H1 (cell line): ENCODE measurements around the gene NLRP11. TPM values are rescaled to one million over a fixed set of nuclear protein-coding genes. Genes with fewer than 3 reads are reported as not detected.

Source experiments
- CTCF ChIA-PET: fragments of 300-600 bp; sonication (Branson Sonifier 250); formaldehyde crosslinking; loops from one replicate; lab custom pipeline; 2021; ENCODE audit not compliant: partially characterized antibody; lab: Charles Lee
- POLR2A ChIA-PET: fragments of 300-600 bp; sonication (Branson Sonifier 250); formaldehyde crosslinking; loops from one replicate; lab custom pipeline; 2021; ENCODE audit warnings: inconsistent platforms; ENCODE audit not compliant: partially characterized antibody; lab: Charles Lee
- DNase-seq, 2 experiments: peaks; one replicate each; pipeline versions ENCODE4 v3.0.0 to v3.0.0-alpha.2; 2010 to 2022; ENCODE audit warnings: low spot score in 2 of 2, low read depth in 1 of 2, mixed read lengths in 1 of 2
- FAIRE-seq: peaks from 2 replicates; lab custom pipeline; 2011; peaks lifted over from hg19 to GRCh38; lab: Jason Lieb, UNC
- H2AFZ ChIP-seq: 2 replicates; pipeline ENCODE4 v1.8.1; 2012; ENCODE audit warnings: low read length, inconsistent platforms
- H2AK5ac ChIP-seq: 2 replicates; pipeline ENCODE4 v1.6.1; 2013; ENCODE audit warnings: low read depth, low read length
- H2BK120ac ChIP-seq: replicated peaks from 2 replicates; pipeline ENCODE3; 2013; ENCODE audit warnings: low read depth, low read length, inconsistent platforms
- H2BK12ac ChIP-seq: 2 replicates; pipeline ENCODE4 v1.6.1; 2013; ENCODE audit warnings: low read depth, low read length
- H2BK15ac ChIP-seq: 2 replicates; pipeline ENCODE4 v1.6.1; 2013; ENCODE audit warnings: low read length
- H2BK20ac ChIP-seq: 2 replicates; pipeline ENCODE4 v1.6.1; 2013; ENCODE audit warnings: low read length
- H2BK5ac ChIP-seq: 2 replicates; pipeline ENCODE4 v1.6.1; 2013; ENCODE audit warnings: low read depth, low read length
- H3K14ac ChIP-seq: 2 replicates; pipeline ENCODE4 v1.6.1; 2013; ENCODE audit warnings: inconsistent platforms; ENCODE audit not compliant: insufficient read length
- H3K18ac ChIP-seq: 2 replicates; pipeline ENCODE4 v1.6.1; 2013; ENCODE audit warnings: low read length; ENCODE audit errors: extremely low read depth
- H3K23ac ChIP-seq: 2 replicates; pipeline ENCODE4 v1.6.1; 2013; ENCODE audit warnings: inconsistent platforms; ENCODE audit not compliant: insufficient read length
- H3K23me2 ChIP-seq: 2 replicates; pipeline ENCODE4 v1.6.1; 2013; ENCODE audit warnings: low read depth, low read length
- H3K27ac ChIP-seq: 2 replicates; pipeline ENCODE4 v1.6.1; 2011; ENCODE audit warnings: low read depth, low read length, inconsistent platforms
- H3K27me3 ChIP-seq, 4 experiments: replicated peaks in 1 of 4; 1 replicate in 1 of 4; 2 replicates in 3 of 4; pipeline versions ENCODE4 v1.6.1 to v1.8.1; 2011 to 2013; ENCODE audit warnings: low read length in 3 of 4, mild to moderate bottlenecking in 3 of 4, inconsistent platforms in 2 of 4, mixed read lengths in 2 of 4, moderate library complexity in 1 of 4; ENCODE audit not compliant: control insufficient read depth in 3 of 4, insufficient read depth in 3 of 4; ENCODE audit errors: extremely low read depth in 1 of 4
- H3K36me3 ChIP-seq, 4 experiments: 2 replicates each; pipeline versions ENCODE4 v1.6.1 to v1.8.1; 2011 to 2013; ENCODE audit warnings: mild to moderate bottlenecking in 4 of 4, low read length in 3 of 4, moderate library complexity in 2 of 4, control low read depth in 1 of 4, inconsistent platforms in 1 of 4; ENCODE audit not compliant: insufficient read depth in 4 of 4, control insufficient read depth in 2 of 4
- H3K4ac ChIP-seq: replicated peaks from 2 replicates; pipeline ENCODE3; 2013; ENCODE audit warnings: low read length, low read depth, mixed read lengths, inconsistent platforms; ENCODE audit not compliant: insufficient read length
- H3K4me1 ChIP-seq, 4 experiments: replicated peaks in 1 of 4; 1 replicate in 1 of 4; 2 replicates in 3 of 4; pipeline versions ENCODE4 v1.6.1 to v1.8.1; 2011 to 2013; ENCODE audit warnings: low read length in 3 of 4, inconsistent platforms in 2 of 4, mixed read lengths in 1 of 4; ENCODE audit not compliant: insufficient read depth in 4 of 4, control insufficient read depth in 3 of 4
- H3K4me2 ChIP-seq, 2 experiments: 2 replicates each; pipeline versions ENCODE4 v1.6.1 to v1.8.1; 2011 to 2013; ENCODE audit warnings: low read depth in 2 of 2, low read length in 2 of 2, control low read depth in 1 of 2, inconsistent platforms in 1 of 2, mild to moderate bottlenecking in 1 of 2; ENCODE audit not compliant: insufficient read depth in 1 of 2
- H3K4me3 ChIP-seq, 4 experiments: fragments of 200-600, 300-600 bp in 1 of 4; sonication (generic), shearing (Covaris generic), sonication (Bioruptor Twin) in 1 of 4; 2 replicates each; pipeline versions ENCODE4 v1.5.1 to v1.8.1; 2011 to 2016; ENCODE audit warnings: low read length in 4 of 4, low read depth in 3 of 4, control low read depth in 2 of 4, inconsistent platforms in 2 of 4, mild to moderate bottlenecking in 2 of 4, mixed read lengths in 1 of 4, moderate library complexity in 1 of 4; ENCODE audit not compliant: insufficient read depth in 2 of 4; ENCODE audit errors: extremely low read depth in 1 of 4
- H3K56ac ChIP-seq: replicated peaks from 2 replicates; pipeline ENCODE3; 2013; ENCODE audit warnings: low read depth, mild to moderate bottlenecking, mixed read lengths, low read length, inconsistent platforms; ENCODE audit not compliant: insufficient read length
- H3K79me1 ChIP-seq: 2 replicates; pipeline ENCODE4 v1.6.1; 2013; ENCODE audit warnings: low read depth, low read length, control low read depth
- H3K79me2 ChIP-seq, 2 experiments: 2 replicates each; pipeline versions ENCODE4 v1.6.1 to v1.8.1; 2012 to 2013; ENCODE audit warnings: low read length in 2 of 2, mild to moderate bottlenecking in 2 of 2, inconsistent platforms in 1 of 2; ENCODE audit not compliant: insufficient read depth in 2 of 2, control insufficient read depth in 1 of 2
- H3K9ac ChIP-seq, 4 experiments: replicated peaks in 1 of 4; 1 replicate in 1 of 4; 2 replicates in 3 of 4; pipeline versions ENCODE4 v1.6.1 to v1.8.1; 2011 to 2013; ENCODE audit warnings: low read depth in 3 of 4, low read length in 3 of 4, control low read depth in 2 of 4, mild to moderate bottlenecking in 2 of 4, moderate library complexity in 2 of 4, inconsistent platforms in 1 of 4; ENCODE audit errors: extremely low read depth in 1 of 4
- H3K9me3 ChIP-seq, 2 experiments: 2 replicates each; pipeline versions ENCODE4 v1.6.1 to v1.8.1; 2012 to 2013; ENCODE audit warnings: mild to moderate bottlenecking in 2 of 2, moderate library complexity in 2 of 2, control low read depth in 1 of 2, inconsistent platforms in 1 of 2, low read depth in 1 of 2, low read length in 1 of 2, mixed read lengths in 1 of 2; ENCODE audit not compliant: insufficient read depth in 2 of 2
- H4K20me1 ChIP-seq, 2 experiments: replicated peaks in 1 of 2; 2 replicates each; pipeline versions ENCODE3 to v1.8.1; 2011 to 2013; ENCODE audit warnings: inconsistent platforms in 2 of 2, low read length in 2 of 2, mild to moderate bottlenecking in 1 of 2; ENCODE audit not compliant: insufficient read depth in 2 of 2, control insufficient read depth in 1 of 2
- H4K5ac ChIP-seq: 2 replicates; pipeline ENCODE4 v1.6.1; 2013; ENCODE audit warnings: low read length, low read depth, mixed read lengths, inconsistent platforms; ENCODE audit not compliant: insufficient read length
- H4K8ac ChIP-seq: 2 replicates; pipeline ENCODE4 v1.8.0; 2013; ENCODE audit warnings: mild to moderate bottlenecking, moderate library complexity, low read length, inconsistent platforms; ENCODE audit not compliant: insufficient read depth; ENCODE audit errors: extremely low read depth
- H4K91ac ChIP-seq: replicated peaks from 2 replicates; pipeline ENCODE3; 2013; ENCODE audit warnings: low read length, mixed read lengths, inconsistent platforms; ENCODE audit not compliant: insufficient read length
- CTCF ChIP-seq, 3 experiments: IDR thresholded peaks; 1 replicate in 2 of 3; 2 replicates in 1 of 3; pipeline versions ENCODE4 v1.5.1 to v1.6.1; 2011; ENCODE audit warnings: low read length in 3 of 3, mild to moderate bottlenecking in 3 of 3, inconsistent platforms in 2 of 3, low read depth in 1 of 3, moderate library complexity in 1 of 3; ENCODE audit not compliant: insufficient read depth in 1 of 3; ENCODE audit errors: control extremely low read depth in 1 of 3
- FOSL1 ChIP-seq: IDR thresholded peaks from 2 replicates; pipeline ENCODE4 v1.6.1; 2011; ENCODE audit warnings: mild to moderate bottlenecking, low read depth, low read length, moderate library complexity; ENCODE audit not compliant: insufficient read depth
- HDAC2 ChIP-seq, 2 experiments: fragments of 300-600 bp in 1 of 2; sonication (generic) in 1 of 2; IDR thresholded peaks; 2 replicates each; pipeline ENCODE4 v1.6.1; 2011 to 2012; ENCODE audit warnings: low read depth in 2 of 2, low read length in 2 of 2, mild to moderate bottlenecking in 2 of 2, moderate library complexity in 2 of 2, borderline replicate concordance in 1 of 2, inconsistent platforms in 1 of 2
- KDM1A ChIP-seq: fragments of 200-600, 300-600 bp; sonication (generic); IDR thresholded peaks from 2 replicates; pipeline ENCODE4 v1.7.1; 2016; ENCODE audit warnings: mild to moderate bottlenecking, low read length, borderline replicate concordance
- KDM4A ChIP-seq: IDR thresholded peaks from one replicate; pipeline ENCODE4 v1.7.1; 2012; ENCODE audit warnings: low read depth, mild to moderate bottlenecking, moderate library complexity, low read length, inconsistent platforms; ENCODE audit not compliant: severe bottlenecking
- SP4 ChIP-seq: IDR thresholded peaks from 2 replicates; pipeline ENCODE4 v1.6.1; 2012; ENCODE audit warnings: low read length, inconsistent platforms
- SRF ChIP-seq: IDR thresholded peaks from 2 replicates; pipeline ENCODE4 v1.6.1; 2011; ENCODE audit warnings: mild to moderate bottlenecking, low read depth, low read length, moderate library complexity
- SUZ12 ChIP-seq: fragments of 200-600 bp; sonication (generic); IDR thresholded peaks from 2 replicates; pipeline ENCODE4 v1.6.1; 2012; ENCODE audit warnings: mild to moderate bottlenecking, inconsistent platforms, low read length, moderate library complexity, mixed read lengths
- TAF1 ChIP-seq: IDR thresholded peaks from 2 replicates; pipeline ENCODE4 v1.6.1; 2011; ENCODE audit warnings: mild to moderate bottlenecking, low read depth, low read length
- WGBS, 2 experiments: shearing (Covaris generic) in 1 of 2; methylation state at CpG; one replicate each; pipeline versions ENCODE4 v1.1.6 to v1.1.7; 2013 to 2015; ENCODE audit warnings: low lambda C conversion rate in 2 of 2, mixed read lengths in 2 of 2, inconsistent platforms in 1 of 2, low coverage in 1 of 2, missing lambda C conversion rate in 1 of 2; ENCODE audit not compliant: insufficient replicate concordance in 2 of 2, insufficient coverage in 1 of 2, insufficient read length in 1 of 2; ENCODE audit errors: extremely low coverage in 1 of 2, missing lambda C conversion rate in 1 of 2; 5-methylcytosine and 5-hydroxymethylcytosine counted together
- long read RNA-seq, 2 experiments: library from RNA in 1 of 2; library from capped mRNA in 1 of 2; stranded (forward); transcript quantifications; one replicate each; pipeline ENCODE4 v2.0.0, GENCODE V29; 2021; ENCODE audit warnings: inconsistent platforms in 1 of 2
- polyA minus RNA-seq, 3 experiments: library from RNA; depleted of rRNA, polyadenylated mRNA; stranded (reverse); fragments of >200 nt; gene quantifications; 1 replicate in 2 of 3; 2 replicates in 1 of 3; pipeline ENCODE4 v1.2.3, GENCODE V29; 2011
- polyA plus RNA-seq, 7 experiments: library from polyadenylated mRNA; depleted of rRNA in 3 of 7; stranded (reverse) in 5 of 7; unstranded in 2 of 7; fragments of >200 nt in 5 of 7; fragments of 200-250 nt in 2 of 7; gene quantifications; 1 replicate in 5 of 7; 2 replicates in 1 of 7; 4 replicates in 1 of 7; pipeline versions ENCODE4 v1.2.1 to v1.2.3, GENCODE V29; 2011 to 2013; ENCODE audit warnings: missing spikeins in 2 of 7, mixed read lengths in 2 of 7
- total RNA-seq: library from RNA; stranded (reverse); fragmentation: NEBNext Ultra II Directional; extraction: Animal tissue kit (Norgen Biotek cat#: 25700); gene quantifications from 2 replicates; pipeline ENCODE4 v1.2.1, GENCODE V29; 2021

The NLRP11 gene
- total RNA-seq (not detected in 2 replicates), polyA plus RNA-seq (2011; rRNA removed) (0.02 TPM in 1 of 2 replicates, not detected in the other), polyA minus RNA-seq (2011; rRNA and poly(A)+ RNA removed) (not detected in 2 replicates)
- not detected for polyA plus RNA-seq (2011; cell fraction: cytosol; rRNA removed)
- polyA plus RNA-seq (2011; cell fraction: nucleus; rRNA removed), result not detected
- not detected in 4 replicates for polyA plus RNA-seq (2012, experiment 1 of 2)
- not detected for polyA plus RNA-seq (2012, experiment 2 of 2)
- polyA plus RNA-seq (2013, experiment 1 of 2), result not detected
- not detected for polyA plus RNA-seq (2013, experiment 2 of 2)
- polyA minus RNA-seq (2011; cell fraction: cytosol; rRNA and poly(A)+ RNA removed), result not detected
- polyA minus RNA-seq (2011; cell fraction: nucleus; rRNA and poly(A)+ RNA removed), result not detected
- long read RNA-seq, experiment 1, result 0 reads
- long read RNA-seq, experiment 2, result 0 reads

- Histone ChIP-seq H3K56ac (no peak within 1 kb of the TSS), H2AK5ac (no peak within 1 kb of the TSS), H3K9me3 (peaks cover 35 to 73% of the 10 kb centered on the region in 2 experiments), H2AFZ (no peak within 1 kb of the TSS), H2BK15ac (no peak within 1 kb of the TSS), H4K91ac (no peak within 1 kb of the TSS), H4K20me1 (no peaks in the 10 kb centered on the region), H3K27me3 (no peaks in the 10 kb centered on the region), H4K8ac (no peak within 1 kb of the TSS), H3K27ac (no peak within 1 kb of the TSS), H3K79me2 (no peaks in the 10 kb centered on the region), H2BK12ac (no peak within 1 kb of the TSS), H3K18ac (no peak within 1 kb of the TSS), H3K4me1 (no peaks in the 10 kb centered on the region), H3K4me3 (no peak within 1 kb of the TSS), H3K36me3 (no peaks in the 10 kb centered on the region), H2BK120ac (no peak within 1 kb of the TSS), H3K14ac (no peak within 1 kb of the TSS), H3K9ac (no peak within 1 kb of the TSS), H3K4me2 (no peak within 1 kb of the TSS), H3K4ac (no peak within 1 kb of the TSS), H3K79me1 (no peaks in the 10 kb centered on the region), H4K5ac (no peak within 1 kb of the TSS), H2BK5ac (no peak within 1 kb of the TSS), H2BK20ac (no peak within 1 kb of the TSS), H3K23me2 (no peaks in the 10 kb centered on the region), H3K23ac (no peak within 1 kb of the TSS)
- DNase-seq, result no peak
- FAIRE-seq, result no peak
- ChIA-PET CTCF (interaction anchor here (0.6 kb wide), 1 partner anchor 71 kb away, joined by 3 read pairs; no protein-coding TSS in a partner anchor), POLR2A (no interaction called here)
- WGBS, 2 experiments, result 78% methylated on average over 10 of the region's 10 CpGs; no CpG with 5 or more reads in 1 of the 2 experiments
- no peak for TF ChIP-seq KDM4A
- no peak for TF ChIP-seq TAF1
- TF ChIP-seq SUZ12, result no peak
- TF ChIP-seq FOSL1, result no peak
- no peak for TF ChIP-seq SRF
- TF ChIP-seq CTCF (IDR thresholded peaks at IDR 0.05; ENCODE audit: control extremely low read depth in 1 of 3, insufficient read depth in 1 of 3, low read depth in 1 of 3, low read length in 3 of 3), result no peak
- no peak for TF ChIP-seq HDAC2 (IDR thresholded peaks at IDR 0.05; ENCODE audit: borderline replicate concordance in 1 of 2, low read depth in 2 of 2, low read length in 2 of 2)
- TF ChIP-seq SP4, result no peak
- TF ChIP-seq KDM1A, result no peak
These were observed at the start of gene NLRP11 for GRCh38 chr19:55831846-55832245. TSS of gene NLRP11 (minus strand) at chr19:55831999. CDS start at chr19:55818174, 13,825 bp downstream.
